ENCODE data around the gene STK10. TPM values are rescaled to one million over a fixed set of nuclear protein-coding genes. Genes with fewer than 3 reads are reported as not detected.

STK10 gene
- polyA plus RNA-seq, 1 of the 3 experiments (the other 2 are of a cell fraction) = 11.0 TPM

- no peak for TF ChIP-seq EZH2phosphoT487 (IDR thresholded peaks at IDR 0.05; ENCODE audit: borderline replicate concordance, low read depth)
- no peak for TF ChIP-seq TCF12 (IDR thresholded peaks at IDR 0.05)
- TF ChIP-seq NFIC (IDR thresholded peaks at IDR 0.05; ENCODE audit: borderline replicate concordance) = no peak
- no peak for TF ChIP-seq MEF2A (IDR thresholded peaks at IDR 0.05; ENCODE audit: borderline replicate concordance, low read depth)
These were observed 102.3 kb downstream of the STK10 start (continued) for GRCh38 chr5:172085738-172086137.

GRCh38 chr5:172082180-172082579, 105.8 kb downstream of the STK10 start:
- ChIA-PET CTCF (interaction anchor here (0.8 to 1.1 kb wide), 2 partner anchors 24 to 105 kb away, joined by 3 read pairs; no protein-coding TSS in a partner anchor), POLR2A (no interaction called here)
- no peak for DNase-seq
- Histone ChIP-seq H3K4me1 (ENCODE audit: control insufficient read depth in 1 of 2, insufficient read depth in 2 of 2, low read depth in 1 of 2, low read length in 1 of 2) (no peaks in the 10 kb centered on the region), H3K27ac (ENCODE audit: low read depth in 2 of 2, low read length in 1 of 2) (no peak overlapping the region), H3K9me2 (no peaks in the 10 kb centered on the region), H3K9ac (no peak overlapping the region), H3F3A (replicated peaks; ENCODE audit: insufficient read depth) (no peaks in the 10 kb centered on the region), H3K4me2 (no peak overlapping the region), H3K27me3 (ENCODE audit: insufficient read depth) (no peaks in the 10 kb centered on the region), H3K36me3 (replicated peaks in 1 of 2; ENCODE audit: control insufficient read depth in 1 of 2, insufficient read depth in 2 of 2, low read length in 1 of 2) (peaks cover 11 to 15% of the 10 kb centered on the region in 2 experiments), H3K79me2 (ENCODE audit: insufficient read depth) (no peaks in the 10 kb centered on the region), H4K20me1 (ENCODE audit: insufficient read depth) (no peaks in the 10 kb centered on the region), H3K4me3 (ENCODE audit: low read depth in 2 of 2, low read length in 1 of 2) (no peak overlapping the region), H2AFZ (ENCODE audit: low read depth) (no peak overlapping the region), H3K9me3 (no peaks in the 10 kb centered on the region)
- TF ChIP-seq TEAD4 (IDR thresholded peaks at IDR 0.05; ENCODE audit: borderline replicate concordance, insufficient read depth) (no peak), REST (IDR thresholded peaks at IDR 0.05; ENCODE audit: low read depth, low read length) (no peak), SMC3 (IDR thresholded peaks at IDR 0.05; ENCODE audit: low read depth, low read length) (no peak), USF2 (IDR thresholded peaks at IDR 0.05; ENCODE audit: borderline replicate concordance, low read depth, low read length) (no peak), TCF12 (IDR thresholded peaks at IDR 0.05) (no peak), ZBTB33 (IDR thresholded peaks at IDR 0.05; ENCODE audit: borderline replicate concordance, low read depth) (no peak), RCOR1 (IDR thresholded peaks at IDR 0.05; ENCODE audit: low read length) (no peak), CHD2 (IDR thresholded peaks at IDR 0.05; ENCODE audit: low read length, partially characterized antibody) (no peak), JUND (IDR thresholded peaks at IDR 0.05) (no peak), MXI1 (IDR thresholded peaks at IDR 0.05; ENCODE audit: low read depth, low read length) (no peak), FOSL2 (IDR thresholded peaks at IDR 0.05; ENCODE audit: borderline replicate concordance, low read depth) (no peak)
- TF ChIP-seq, protein P1, sequence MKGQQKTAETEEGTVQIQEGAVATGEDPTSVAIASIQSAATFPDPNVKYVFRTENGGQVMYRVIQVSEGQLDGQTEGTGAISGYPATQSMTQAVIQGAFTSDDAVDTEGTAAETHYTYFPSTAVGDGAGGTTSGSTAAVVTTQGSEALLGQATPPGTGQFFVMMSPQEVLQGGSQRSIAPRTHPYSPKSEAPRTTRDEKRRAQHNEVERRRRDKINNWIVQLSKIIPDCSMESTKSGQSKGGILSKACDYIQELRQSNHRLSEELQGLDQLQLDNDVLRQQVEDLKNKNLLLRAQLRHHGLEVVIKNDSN (IDR thresholded peaks at IDR 0.05; ENCODE audit: borderline replicate concordance, low read depth) = no peak
- 96% methylated on average over 13 of the region's 14 CpGs for WGBS (ENCODE audit: low lambda C conversion rate)
